Esophagus squamous epithelium (tissue), 5 donors: ENCODE measurements around the gene CALU. TPM values are rescaled to one million over a fixed set of nuclear protein-coding genes. Genes with fewer than 3 reads are reported as not detected.

Experiments
- DNase-seq: peaks from one replicate; lab custom pipeline; 2025; lab: John Stamatoyannopoulos, UW
- H3K27ac ChIP-seq, 4 donors: fragments of 200-600 bp; sonication (generic); one replicate each; pipeline ENCODE4 v1.5.1; 2016 to 2019; ENCODE audit warnings: mild to moderate bottlenecking in 1 of 4
- H3K27me3 ChIP-seq, 4 donors: fragments of 200-600 bp; sonication (generic); 1 replicate in 3 of 4; 2 replicates in 1 of 4; pipeline versions ENCODE4 v1.5.1 to v1.6.0; 2017 to 2021; ENCODE audit warnings: antibody characterized with exemption in 1 of 4
- H3K36me3 ChIP-seq, 3 donors: fragments of 200-600 bp; sonication (generic); one replicate each; pipeline ENCODE4 v1.5.1; 2016 to 2019
- H3K4me1 ChIP-seq, 3 donors: fragments of 200-600 bp; sonication (generic); one replicate each; pipeline ENCODE4 v1.5.1; 2017 to 2019
- H3K4me3 ChIP-seq, 4 donors: fragments of 200-600 bp; sonication (generic); 1 replicate in 3 of 4; 2 replicates in 1 of 4; pipeline ENCODE4 v1.5.1; 2016 to 2019; ENCODE audit warnings: mild to moderate bottlenecking in 2 of 4, moderate library complexity in 1 of 4
- H3K9me3 ChIP-seq, 3 donors: fragments of 200-600 bp; sonication (generic); one replicate each; pipeline ENCODE4 v1.5.1; 2016 to 2019
- POLR2A ChIP-seq, 4 donors: fragments of 450-650 bp; IDR thresholded peaks; one replicate each; pipeline ENCODE4 v1.6.1; 2017; ENCODE audit warnings: antibody characterized with exemption in 4 of 4, mild to moderate bottlenecking in 4 of 4, moderate library complexity in 3 of 4
- WGBS, 2 donors: methylation state at CpG; one replicate each; pipeline ENCODE4 v1.1.5; 2018; 5-methylcytosine and 5-hydroxymethylcytosine counted together
- intact Hi-C: fragments of 100-400 bp; cut with DNase I; formaldehyde crosslinking; loops from one replicate; pipeline ENCODE4 v1.15.0; 2022
- total RNA-seq, 4 donors: library from RNA; depleted of rRNA; stranded (reverse); fragments of >200 nt; gene quantifications; one replicate each; pipeline ENCODE4 v1.1.0, GENCODE V29; 2016
- TF ChIP-seq, protein P1 (sequence below), 6 experiments: fragments of 450-650 bp in 4 of 6; fragments of 200-600 bp in 2 of 6; sonication (generic) in 2 of 6; IDR thresholded peaks; one replicate each; pipeline ENCODE4 v1.5.1; 2016 to 2019; ENCODE audit warnings: antibody characterized with exemption in 6 of 6, mild to moderate bottlenecking in 4 of 6, moderate library complexity in 4 of 6
- donor health status: DM: yes; HTN: yes; CAD: no.

The CALU gene
- total RNA-seq, 4 donors from 2014 or later = 23.5 to 66.6 (median 50.8) TPM

DNA sequence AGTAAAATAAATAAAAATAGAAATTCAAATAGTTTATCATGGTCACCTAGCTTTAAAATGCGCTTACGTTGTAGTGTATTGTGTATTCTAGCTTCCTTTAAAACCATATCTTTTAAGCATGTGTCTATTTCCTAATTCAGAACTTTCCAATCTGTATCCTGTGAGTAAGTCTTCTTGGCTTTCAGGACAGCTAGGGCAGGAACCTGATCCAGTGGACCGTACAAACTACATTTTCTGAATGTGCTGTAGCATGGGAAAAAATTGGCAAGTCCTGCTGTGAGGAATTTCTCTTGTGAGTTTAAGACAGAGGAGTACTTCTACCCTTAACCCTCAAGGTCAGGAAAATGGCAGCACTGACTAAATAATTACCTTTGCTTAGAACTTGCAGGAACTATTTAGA is 24.4 kb downstream of the CALU start:
- Histone ChIP-seq H3K27ac (no peak overlapping the region), H3K4me1 (no peaks in the 10 kb centered on the region), H3K9me3 (no peaks in the 10 kb centered on the region), H3K4me3 (no peak overlapping the region), H3K36me3 (peaks cover 0 to 100% (median 15%) of the 10 kb centered on the region in 3 donors), H3K27me3 (no peaks in the 10 kb centered on the region)
- intact Hi-C loops = no loop called here
- TF ChIP-seq, protein P1, sequence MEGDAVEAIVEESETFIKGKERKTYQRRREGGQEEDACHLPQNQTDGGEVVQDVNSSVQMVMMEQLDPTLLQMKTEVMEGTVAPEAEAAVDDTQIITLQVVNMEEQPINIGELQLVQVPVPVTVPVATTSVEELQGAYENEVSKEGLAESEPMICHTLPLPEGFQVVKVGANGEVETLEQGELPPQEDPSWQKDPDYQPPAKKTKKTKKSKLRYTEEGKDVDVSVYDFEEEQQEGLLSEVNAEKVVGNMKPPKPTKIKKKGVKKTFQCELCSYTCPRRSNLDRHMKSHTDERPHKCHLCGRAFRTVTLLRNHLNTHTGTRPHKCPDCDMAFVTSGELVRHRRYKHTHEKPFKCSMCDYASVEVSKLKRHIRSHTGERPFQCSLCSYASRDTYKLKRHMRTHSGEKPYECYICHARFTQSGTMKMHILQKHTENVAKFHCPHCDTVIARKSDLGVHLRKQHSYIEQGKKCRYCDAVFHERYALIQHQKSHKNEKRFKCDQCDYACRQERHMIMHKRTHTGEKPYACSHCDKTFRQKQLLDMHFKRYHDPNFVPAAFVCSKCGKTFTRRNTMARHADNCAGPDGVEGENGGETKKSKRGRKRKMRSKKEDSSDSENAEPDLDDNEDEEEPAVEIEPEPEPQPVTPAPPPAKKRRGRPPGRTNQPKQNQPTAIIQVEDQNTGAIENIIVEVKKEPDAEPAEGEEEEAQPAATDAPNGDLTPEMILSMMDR (IDR thresholded peaks at IDR 0.05) = no peak
- no peak for TF ChIP-seq POLR2A (IDR thresholded peaks at IDR 0.05)
- no peak for DNase-seq
- WGBS, 2 donors = 69 to 76% methylated on average over 3 of the region's 3 CpGs

DNA sequence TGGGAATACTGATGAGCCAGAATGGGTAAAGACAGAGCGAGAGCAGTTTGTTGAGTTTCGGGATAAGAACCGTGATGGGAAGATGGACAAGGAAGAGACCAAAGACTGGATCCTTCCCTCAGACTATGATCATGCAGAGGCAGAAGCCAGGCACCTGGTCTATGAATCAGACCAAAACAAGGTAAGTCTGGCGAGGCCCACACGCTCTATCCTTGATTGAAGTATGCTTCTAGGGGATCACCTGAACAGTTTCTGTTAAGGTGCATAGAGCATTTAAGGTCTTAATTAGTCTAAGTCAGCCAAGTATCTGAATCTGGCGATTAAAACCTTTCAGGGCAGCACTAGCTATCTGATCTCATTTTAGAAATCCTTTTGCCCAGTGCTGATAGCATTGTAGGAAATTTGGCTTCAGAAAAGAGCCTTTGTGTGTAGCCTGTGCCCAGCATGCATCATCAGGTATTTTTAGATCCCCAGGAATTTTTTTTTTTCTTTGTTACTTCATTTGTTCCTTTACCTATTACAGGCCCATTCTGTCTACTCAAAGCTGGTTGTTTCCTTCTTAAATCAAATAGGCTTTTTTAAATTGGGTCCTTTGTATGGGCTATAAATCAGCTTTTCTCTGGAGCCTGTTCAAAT is 28.4 kb downstream of the CALU start:
- H3K36me3 ChIP-seq = peaks cover 8 to 100% (median 11%) of the 10 kb centered on the region in 3 donors
- H3K4me1 ChIP-seq = no peaks in the 10 kb centered on the region
- H3K27ac ChIP-seq = no peak overlapping the region
- TF ChIP-seq, protein P1 (IDR thresholded peaks at IDR 0.05) = no peak
- no peak for TF ChIP-seq POLR2A (IDR thresholded peaks at IDR 0.05)
- no peaks in the 10 kb centered on the region for H3K9me3 ChIP-seq
- H3K4me3 ChIP-seq = no peak overlapping the region
- H3K27me3 ChIP-seq = no peaks in the 10 kb centered on the region
- 90 to 94% methylated on average over 6 of the region's 6 CpGs for WGBS, 2 donors
- no peak for DNase-seq
- intact Hi-C loops = no loop called here

DNA sequence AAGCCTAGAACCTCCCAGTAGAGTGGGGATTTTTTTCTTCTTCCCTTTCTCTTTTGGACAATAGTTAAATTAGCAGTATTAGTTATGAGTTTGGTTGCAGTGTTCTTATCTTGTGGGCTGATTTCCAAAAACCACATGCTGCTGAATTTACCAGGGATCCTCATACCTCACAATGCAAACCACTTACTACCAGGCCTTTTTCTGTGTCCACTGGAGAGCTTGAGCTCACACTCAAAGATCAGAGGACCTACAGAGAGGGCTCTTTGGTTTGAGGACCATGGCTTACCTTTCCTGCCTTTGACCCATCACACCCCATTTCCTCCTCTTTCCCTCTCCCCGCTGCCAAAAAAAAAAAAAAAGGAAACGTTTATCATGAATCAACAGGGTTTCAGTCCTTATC is 31.1 kb downstream of the CALU start:
- WGBS, 2 donors = 61 to 63% methylated on average over 2 of the region's 2 CpGs
- Histone ChIP-seq H3K4me3 (no peak overlapping the region), H3K27me3 (no peaks in the 10 kb centered on the region), H3K9me3 (no peaks in the 10 kb centered on the region), H3K36me3 (peaks cover 8 to 84% (median 11%) of the 10 kb centered on the region in 3 donors), H3K4me1 (no peaks in the 10 kb centered on the region), H3K27ac (no peak overlapping the region)
- no peak for DNase-seq
- no peak for TF ChIP-seq POLR2A (IDR thresholded peaks at IDR 0.05)
- TF ChIP-seq, protein P1 (IDR thresholded peaks at IDR 0.05) = no peak
- intact Hi-C loops = no loop called here

DNA sequence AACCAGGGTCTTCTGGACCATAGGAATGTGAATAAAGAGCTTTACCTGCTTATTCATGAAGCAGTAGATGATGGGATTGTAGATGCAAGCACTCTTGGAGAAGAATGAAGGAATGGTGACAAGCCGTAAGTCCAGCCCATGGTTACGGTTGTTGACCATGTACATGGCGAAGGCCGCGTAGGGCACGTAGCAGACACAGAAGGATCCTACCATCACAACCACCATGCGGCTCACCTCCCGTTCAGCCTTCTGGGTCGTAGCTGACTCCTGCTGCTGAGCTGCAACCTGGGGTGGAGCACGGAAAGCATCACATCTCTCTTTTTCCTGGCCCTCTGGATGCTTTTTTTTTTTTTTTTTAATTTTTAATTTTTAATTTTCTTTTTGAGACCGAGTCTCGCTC is 34.4 kb downstream of the CALU start:
- DNase-seq = no peak
- Histone ChIP-seq H3K4me3 (no peak overlapping the region), H3K27me3 (no peaks in the 10 kb centered on the region), H3K36me3 (peaks cover 8 to 51% (median 11%) of the 10 kb centered on the region in 3 donors), H3K27ac (no peak overlapping the region), H3K4me1 (no peaks in the 10 kb centered on the region), H3K9me3 (peaks cover 0 to 13% (median 0%) of the 10 kb centered on the region in 3 donors)
- intact Hi-C loops = no loop called here
- 93 to 94% methylated on average over 12 of the region's 12 CpGs for WGBS, 2 donors
- TF ChIP-seq POLR2A (IDR thresholded peaks at IDR 0.05) = no peak
- TF ChIP-seq, protein P1 (IDR thresholded peaks at IDR 0.05) = no peak

DNA sequence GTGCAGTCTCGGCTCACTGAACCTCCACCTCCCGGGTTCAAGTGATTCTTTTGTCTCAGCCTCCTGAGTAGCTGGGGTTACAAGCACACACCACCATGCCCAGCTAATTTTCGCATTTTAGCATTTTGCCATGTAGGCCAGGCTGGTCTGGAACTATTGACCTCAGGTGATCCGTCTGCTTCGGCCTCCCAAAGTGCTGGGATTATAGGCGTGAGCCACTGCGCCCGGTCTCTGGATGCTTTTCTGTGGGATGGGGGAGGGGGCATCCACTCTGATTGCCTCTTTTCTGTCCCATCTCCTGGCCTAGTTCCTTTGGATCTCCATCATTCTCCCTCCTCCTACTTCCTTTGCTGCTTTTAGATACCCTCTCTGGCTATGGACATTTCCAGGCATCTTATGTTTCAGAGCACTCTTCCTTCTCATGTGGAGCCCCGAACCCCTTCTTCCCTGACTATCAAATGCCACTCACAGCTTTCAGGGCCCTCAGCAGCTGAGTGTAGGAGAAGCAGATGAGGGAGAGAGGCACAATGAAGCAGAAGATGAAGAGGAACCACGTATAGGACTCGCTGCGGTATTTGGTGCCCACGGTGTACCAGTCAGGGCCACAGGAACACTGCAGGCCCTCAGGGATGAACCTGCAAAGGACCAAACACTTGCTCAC is 35.0 kb downstream of the CALU start:
- WGBS, 2 donors = 88 to 98% methylated on average over 8 to 13 of the region's 13 CpGs
- DNase-seq = no peak

More for the DNA sequence above, 35.0 kb downstream of the CALU start:
- Histone ChIP-seq H3K9me3 (peaks cover 0 to 15% (median 0%) of the 10 kb centered on the region in 3 donors), H3K4me1 (no peaks in the 10 kb centered on the region), H3K27me3 (no peaks in the 10 kb centered on the region), H3K4me3 (no peak overlapping the region), H3K27ac (no peak overlapping the region), H3K36me3 (peaks cover 7 to 45% (median 8%) of the 10 kb centered on the region in 3 donors)
- intact Hi-C loops = no loop called here
- no peak for TF ChIP-seq POLR2A (IDR thresholded peaks at IDR 0.05)
- TF ChIP-seq, protein P1 (IDR thresholded peaks at IDR 0.05) = no peak
